ENCODE results near the gene NUP153. TPM values are rescaled to one million over a fixed set of nuclear protein-coding genes. Genes with fewer than 3 reads are reported as not detected.

Gene NUP153
- polyA plus RNA-seq, 1 of the 3 experiments (the other 2 are of a cell fraction), result 10.5 TPM

- Histone ChIP-seq H3K27ac (ENCODE audit: low read depth in 2 of 2, low read length in 1 of 2) (no peak overlapping the region), H3K9me2 (no peaks in the 10 kb centered on the region), H3F3A (replicated peaks; ENCODE audit: insufficient read depth) (no peaks in the 10 kb centered on the region), H3K27me3 (ENCODE audit: insufficient read depth) (no peaks in the 10 kb centered on the region), H3K9me3 (no peaks in the 10 kb centered on the region), H3K4me2 (no peak overlapping the region), H3K9ac (no peak overlapping the region), H2AFZ (ENCODE audit: low read depth) (no peak overlapping the region), H4K20me1 (ENCODE audit: insufficient read depth) (no peaks in the 10 kb centered on the region), H3K4me3 (ENCODE audit: low read depth in 2 of 2, low read length in 1 of 2) (no peak overlapping the region), H3K79me2 (ENCODE audit: insufficient read depth) (no peaks in the 10 kb centered on the region), H3K36me3 (replicated peaks in 1 of 2; ENCODE audit: control insufficient read depth in 1 of 2, insufficient read depth in 2 of 2, low read length in 1 of 2) (no peaks in the 10 kb centered on the region), H3K4me1 (ENCODE audit: control insufficient read depth in 1 of 2, insufficient read depth in 2 of 2, low read depth in 1 of 2, low read length in 1 of 2) (no peaks in the 10 kb centered on the region)
- no peak for DNase-seq
- TF ChIP-seq EP300 (IDR thresholded peaks at IDR 0.05; ENCODE audit: borderline replicate concordance in 1 of 2, low read depth in 1 of 2, low read length in 1 of 2) (no peak), YY1 (IDR thresholded peaks at IDR 0.05; ENCODE audit: low read depth) (no peak), RXRA (IDR thresholded peaks at IDR 0.05; ENCODE audit: borderline replicate concordance, low read depth) (no peak), NRF1 (IDR thresholded peaks at IDR 0.05; ENCODE audit: low read depth, low read length) (no peak), RCOR1 (IDR thresholded peaks at IDR 0.05; ENCODE audit: low read length) (no peak), MXI1 (IDR thresholded peaks at IDR 0.05; ENCODE audit: low read depth, low read length) (no peak), FOXJ3 (CRISPR knock-in tag; IDR thresholded peaks at IDR 0.05) (no peak), RAD21 (IDR thresholded peaks at IDR 0.05; ENCODE audit: low read length) (no peak)
- TF ChIP-seq, protein P1, sequence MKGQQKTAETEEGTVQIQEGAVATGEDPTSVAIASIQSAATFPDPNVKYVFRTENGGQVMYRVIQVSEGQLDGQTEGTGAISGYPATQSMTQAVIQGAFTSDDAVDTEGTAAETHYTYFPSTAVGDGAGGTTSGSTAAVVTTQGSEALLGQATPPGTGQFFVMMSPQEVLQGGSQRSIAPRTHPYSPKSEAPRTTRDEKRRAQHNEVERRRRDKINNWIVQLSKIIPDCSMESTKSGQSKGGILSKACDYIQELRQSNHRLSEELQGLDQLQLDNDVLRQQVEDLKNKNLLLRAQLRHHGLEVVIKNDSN (IDR thresholded peaks at IDR 0.05; ENCODE audit: borderline replicate concordance, low read depth), result no peak
- ChIA-PET CTCF (interaction anchor here (2.6 kb wide), 1 partner anchor 9 kb away, joined by 10 read pairs; no protein-coding TSS in a partner anchor), POLR2A (no interaction called here)
These were observed 113.5 kb downstream of the NUP153 start for GRCh38 chr6:17593246-17593645.

DNA sequence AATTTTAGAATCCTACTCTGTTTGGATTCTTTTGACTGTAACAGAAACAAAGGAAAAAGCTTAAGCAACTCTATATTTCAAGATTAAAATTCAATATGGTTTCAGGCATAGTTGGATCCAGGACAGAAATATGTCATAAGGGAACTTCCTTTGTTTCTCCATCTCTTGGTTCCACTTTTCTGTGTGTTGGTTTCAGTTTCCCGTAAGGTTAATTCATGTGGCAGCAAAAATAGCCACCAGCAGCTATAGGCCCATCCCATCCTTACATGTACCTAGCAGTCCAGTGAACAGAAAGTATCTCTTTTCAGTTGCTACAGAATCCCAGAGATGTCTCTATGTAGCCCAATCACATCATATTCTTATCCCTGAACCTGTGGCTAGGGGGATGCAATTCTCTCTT lies 115.4 kb downstream of the NUP153 start:
- no peaks in the 10 kb centered on the region for H3K9me3 ChIP-seq
- H3K36me3 ChIP-seq (replicated peaks in 1 of 2; ENCODE audit: control insufficient read depth in 1 of 2, insufficient read depth in 2 of 2, low read length in 1 of 2), result no peaks in the 10 kb centered on the region
- H3K27ac ChIP-seq (ENCODE audit: low read depth in 2 of 2, low read length in 1 of 2), result no peak overlapping the region
- H3K9me2 ChIP-seq, result no peaks in the 10 kb centered on the region
- no peak overlapping the region for H2AFZ ChIP-seq (ENCODE audit: low read depth)
- no peaks in the 10 kb centered on the region for H3K27me3 ChIP-seq (ENCODE audit: insufficient read depth)
- 100% methylated on average over 1 of the region's 1 CpG for WGBS (ENCODE audit: low lambda C conversion rate)
- CTCF ChIA-PET, result interaction anchor here (1.2 kb wide), 1 partner anchor 424 kb away, joined by 4 read pairs; no protein-coding TSS in a partner anchor
- H3F3A ChIP-seq (replicated peaks; ENCODE audit: insufficient read depth), result no peaks in the 10 kb centered on the region
- H3K9ac ChIP-seq, result no peak overlapping the region
- no peaks in the 10 kb centered on the region for H3K4me1 ChIP-seq (ENCODE audit: control insufficient read depth in 1 of 2, insufficient read depth in 2 of 2, low read depth in 1 of 2, low read length in 1 of 2)
- POLR2A ChIA-PET, result no interaction called here
- no peaks in the 10 kb centered on the region for H3K79me2 ChIP-seq (ENCODE audit: insufficient read depth)
- H4K20me1 ChIP-seq (ENCODE audit: insufficient read depth), result no peaks in the 10 kb centered on the region
- H3K4me2 ChIP-seq, result no peak overlapping the region
- DNase-seq, result no peak
- H3K4me3 ChIP-seq (ENCODE audit: low read depth in 2 of 2, low read length in 1 of 2), result no peak overlapping the region
- TF ChIP-seq, protein P2, sequence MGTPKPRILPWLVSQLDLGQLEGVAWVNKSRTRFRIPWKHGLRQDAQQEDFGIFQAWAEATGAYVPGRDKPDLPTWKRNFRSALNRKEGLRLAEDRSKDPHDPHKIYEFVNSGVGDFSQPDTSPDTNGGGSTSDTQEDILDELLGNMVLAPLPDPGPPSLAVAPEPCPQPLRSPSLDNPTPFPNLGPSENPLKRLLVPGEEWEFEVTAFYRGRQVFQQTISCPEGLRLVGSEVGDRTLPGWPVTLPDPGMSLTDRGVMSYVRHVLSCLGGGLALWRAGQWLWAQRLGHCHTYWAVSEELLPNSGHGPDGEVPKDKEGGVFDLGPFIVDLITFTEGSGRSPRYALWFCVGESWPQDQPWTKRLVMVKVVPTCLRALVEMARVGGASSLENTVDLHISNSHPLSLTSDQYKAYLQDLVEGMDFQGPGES (IDR thresholded peaks at IDR 0.05; ENCODE audit: low read depth, low read length), result no peak
- TF ChIP-seq NRF1 (IDR thresholded peaks at IDR 0.05; ENCODE audit: low read depth, low read length) (no peak), FOXM1 (IDR thresholded peaks at IDR 0.05; ENCODE audit: low read depth) (no peak), TEAD4 (IDR thresholded peaks at IDR 0.05; ENCODE audit: borderline replicate concordance, insufficient read depth) (no peak), POLR2AphosphoS5 (IDR thresholded peaks at IDR 0.05; ENCODE audit: low read depth, low read length) (no peak), GATA2 (CRISPR knock-in tag; IDR thresholded peaks at IDR 0.05) (no peak), JUND (IDR thresholded peaks at IDR 0.05) (no peak), CHD2 (IDR thresholded peaks at IDR 0.05; ENCODE audit: low read length, partially characterized antibody) (no peak), TCF12 (IDR thresholded peaks at IDR 0.05) (no peak), ELF1 (IDR thresholded peaks at IDR 0.05) (no peak), REST (IDR thresholded peaks at IDR 0.05; ENCODE audit: low read depth, low read length) (no peak), EZH2phosphoT487 (IDR thresholded peaks at IDR 0.05; ENCODE audit: borderline replicate concordance, low read depth) (no peak), EP300 (IDR thresholded peaks at IDR 0.05; ENCODE audit: borderline replicate concordance in 1 of 2, low read depth in 1 of 2, low read length in 1 of 2) (no peak), RXRA (IDR thresholded peaks at IDR 0.05; ENCODE audit: borderline replicate concordance, low read depth) (no peak)
- TF ChIP-seq, protein P3, sequence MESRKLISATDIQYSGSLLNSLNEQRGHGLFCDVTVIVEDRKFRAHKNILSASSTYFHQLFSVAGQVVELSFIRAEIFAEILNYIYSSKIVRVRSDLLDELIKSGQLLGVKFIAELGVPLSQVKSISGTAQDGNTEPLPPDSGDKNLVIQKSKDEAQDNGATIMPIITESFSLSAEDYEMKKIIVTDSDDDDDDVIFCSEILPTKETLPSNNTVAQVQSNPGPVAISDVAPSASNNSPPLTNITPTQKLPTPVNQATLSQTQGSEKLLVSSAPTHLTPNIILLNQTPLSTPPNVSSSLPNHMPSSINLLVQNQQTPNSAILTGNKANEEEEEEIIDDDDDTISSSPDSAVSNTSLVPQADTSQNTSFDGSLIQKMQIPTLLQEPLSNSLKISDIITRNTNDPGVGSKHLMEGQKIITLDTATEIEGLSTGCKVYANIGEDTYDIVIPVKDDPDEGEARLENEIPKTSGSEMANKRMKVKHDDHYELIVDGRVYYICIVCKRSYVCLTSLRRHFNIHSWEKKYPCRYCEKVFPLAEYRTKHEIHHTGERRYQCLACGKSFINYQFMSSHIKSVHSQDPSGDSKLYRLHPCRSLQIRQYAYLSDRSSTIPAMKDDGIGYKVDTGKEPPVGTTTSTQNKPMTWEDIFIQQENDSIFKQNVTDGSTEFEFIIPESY (IDR thresholded peaks at IDR 0.05; ENCODE audit: borderline replicate concordance, low read depth), result no peak
- TF ChIP-seq, protein P4, sequence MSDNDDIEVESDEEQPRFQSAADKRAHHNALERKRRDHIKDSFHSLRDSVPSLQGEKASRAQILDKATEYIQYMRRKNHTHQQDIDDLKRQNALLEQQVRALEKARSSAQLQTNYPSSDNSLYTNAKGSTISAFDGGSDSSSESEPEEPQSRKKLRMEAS (IDR thresholded peaks at IDR 0.05; ENCODE audit: low read depth), result no peak

Measured in SK-N-SH (cell line).